ENCODE results near the gene PDGFC. TPM values are rescaled to one million over a fixed set of nuclear protein-coding genes. Genes with fewer than 3 reads are reported as not detected.

PDGFC gene
- total RNA-seq, 1 experiment from 2014 or later: 9.8 TPM

- H3K4me3 ChIP-seq (replicated peaks in 1 of 2; ENCODE audit: low read depth in 1 of 2, low read length in 2 of 2): no peak overlapping the region
- H3K9ac ChIP-seq (ENCODE audit: low read length): no peak overlapping the region
- no TSS peak for BruUV-seq (replicated peaks)
- POLR2A ChIA-PET: no interaction called here
- H4K20me1 ChIP-seq (ENCODE audit: insufficient read depth): no peaks in the 10 kb centered on the region
- no peaks in the 10 kb centered on the region for H3K27me3 ChIP-seq (ENCODE audit: insufficient read depth, low read length)
- no peaks in the 10 kb centered on the region for H3K79me2 ChIP-seq (ENCODE audit: insufficient read depth, low read length)
- DNase-seq (ENCODE audit: low read depth, low spot score) (no peak), ATAC-seq (no peak)
- intact Hi-C loops (cut with micrococcal nuclease): no loop called here
- H3K27ac ChIP-seq (ENCODE audit: low read depth, low read length): no peak overlapping the region
- no peaks in the 10 kb centered on the region for H3K9me2 ChIP-seq (ENCODE audit: insufficient read depth)
- no peaks in the 10 kb centered on the region for H3K4me1 ChIP-seq (ENCODE audit: control insufficient read depth in 1 of 2, insufficient read depth in 2 of 2, low read length in 2 of 2)
- CTCF ChIA-PET: no interaction called here
- TF ChIP-seq ZFX (IDR thresholded peaks at IDR 0.05) (no peak), JUND (IDR thresholded peaks at IDR 0.05) (no peak), TCF7L2 (IDR thresholded peaks at IDR 0.05; ENCODE audit: borderline replicate concordance, extremely low read depth, insufficient read depth, insufficient read length) (no peak), POLR2AphosphoS5 (IDR thresholded peaks at IDR 0.05; ENCODE audit: low read depth, low read length) (no peak), FOSL1 (IDR thresholded peaks at IDR 0.05; ENCODE audit: low read depth) (no peak), REST (IDR thresholded peaks at IDR 0.05; ENCODE audit: low read depth) (no peak), CBX3 (IDR thresholded peaks at IDR 0.05; ENCODE audit: low read depth) (no peak), MAX (IDR thresholded peaks at IDR 0.05) (no peak), CTCF (IDR thresholded peaks at IDR 0.05 in 2 of 3, conservative IDR thresholded peaks at IDR 0.05 in 1 of 3; ENCODE audit: borderline replicate concordance in 1 of 3, insufficient read depth in 1 of 3, low read depth in 2 of 3, low read length in 2 of 3) (no peak), ATF3 (IDR thresholded peaks at IDR 0.05) (no peak), YY1 (IDR thresholded peaks at IDR 0.05; ENCODE audit: extremely low read depth, insufficient replicate concordance, low read depth, low read length) (no peak), SIN3A (IDR thresholded peaks at IDR 0.05; ENCODE audit: low read depth) (no peak), EZH2 (IDR thresholded peaks at IDR 0.05) (no peak), SP1 (IDR thresholded peaks at IDR 0.05; ENCODE audit: low read depth) (no peak), SRF (IDR thresholded peaks at IDR 0.05; ENCODE audit: low read depth) (no peak), ELF1 (IDR thresholded peaks at IDR 0.05; ENCODE audit: borderline replicate concordance, low read depth) (no peak), POLR2A (IDR thresholded peaks at IDR 0.05; ENCODE audit: borderline replicate concordance, extremely low read depth, insufficient read depth, insufficient read length) (no peak), CEBPB (IDR thresholded peaks at IDR 0.05; ENCODE audit: low read depth) (no peak)
- H2AFZ ChIP-seq (ENCODE audit: low read depth, low read length, poor library complexity, severe bottlenecking): no peak overlapping the region
- H3K9me3 ChIP-seq (ENCODE audit: control insufficient read depth in 1 of 2, insufficient read depth in 1 of 2, low read depth in 1 of 2, low read length in 2 of 2): peaks cover 0 to 8% of the 10 kb centered on the region in 2 experiments; a peak in 1 of 4 replicates
- H3K4me2 ChIP-seq (ENCODE audit: low read length): no peak overlapping the region
- RAD21 ChIA-PET (ENCODE audit: low non-redundant PET in 1 of 2, low total read pairs in 2 of 2, uncharacterized antibody in 2 of 2, unreplicated experiment in 2 of 2): no interaction called here
- H3K36me3 ChIP-seq (ENCODE audit: control insufficient read depth in 1 of 2, insufficient read depth in 2 of 2, low read length in 2 of 2): no peaks in the 10 kb centered on the region
Measured at GRCh38 chr4:156725257-156725656, 246.3 kb downstream of the PDGFC start.
